Measurements from ENCODE around the gene MTX2. TPM values are rescaled to one million over a fixed set of nuclear protein-coding genes. Genes with fewer than 3 reads are reported as not detected.

Gene MTX2
- total and polyA plus RNA-seq, 2 donors from 2014 or later = 23.6 to 120 TPM

DNA sequence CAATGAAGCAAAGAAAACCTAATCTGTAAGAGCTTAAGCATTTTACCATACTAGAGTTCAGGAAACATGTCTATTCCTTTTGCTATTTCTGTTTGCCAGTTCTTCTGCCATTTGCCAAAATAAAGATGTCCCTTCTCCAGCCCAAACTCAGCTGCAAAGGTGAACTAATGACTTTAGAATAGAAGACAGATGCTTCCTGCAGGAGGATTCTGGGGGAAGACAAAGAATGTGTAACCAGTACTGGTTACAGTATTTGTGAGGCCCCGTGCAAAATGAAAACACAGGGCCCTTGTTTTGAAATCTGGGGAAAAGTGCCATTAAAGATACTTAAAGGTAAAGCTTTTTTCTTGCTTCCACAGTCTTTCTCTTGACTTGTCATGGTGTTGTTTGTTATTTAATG, 34.3 kb upstream of the MTX2 start:
- Histone ChIP-seq H3K9ac (ENCODE audit: low read length in 3 of 3) (no peak overlapping the region), H3K27me3 (ENCODE audit: control insufficient read depth, insufficient read depth, low read length) (no peaks in the 10 kb centered on the region), H3K4me1 (ENCODE audit: control insufficient read depth in 2 of 3, insufficient read depth in 2 of 3, low read depth in 1 of 3, low read length in 3 of 3) (no peaks in the 10 kb centered on the region), H3K27ac (ENCODE audit: low read depth in 2 of 2, low read length in 2 of 2) (no peak overlapping the region), H3K36me3 (ENCODE audit: control insufficient read depth in 2 of 3, insufficient read depth in 3 of 3, low read length in 3 of 3) (no peaks in the 10 kb centered on the region), H3K9me3 (ENCODE audit: control insufficient read depth in 2 of 3, insufficient read depth in 1 of 3, low read length in 3 of 3) (no peaks in the 10 kb centered on the region), H3K4me3 (ENCODE audit: low read length in 3 of 3) (no peak overlapping the region)
- no peak for FAIRE-seq
- intact Hi-C loops (cut with DNase I) = no loop called here
- TF ChIP-seq, protein P1, sequence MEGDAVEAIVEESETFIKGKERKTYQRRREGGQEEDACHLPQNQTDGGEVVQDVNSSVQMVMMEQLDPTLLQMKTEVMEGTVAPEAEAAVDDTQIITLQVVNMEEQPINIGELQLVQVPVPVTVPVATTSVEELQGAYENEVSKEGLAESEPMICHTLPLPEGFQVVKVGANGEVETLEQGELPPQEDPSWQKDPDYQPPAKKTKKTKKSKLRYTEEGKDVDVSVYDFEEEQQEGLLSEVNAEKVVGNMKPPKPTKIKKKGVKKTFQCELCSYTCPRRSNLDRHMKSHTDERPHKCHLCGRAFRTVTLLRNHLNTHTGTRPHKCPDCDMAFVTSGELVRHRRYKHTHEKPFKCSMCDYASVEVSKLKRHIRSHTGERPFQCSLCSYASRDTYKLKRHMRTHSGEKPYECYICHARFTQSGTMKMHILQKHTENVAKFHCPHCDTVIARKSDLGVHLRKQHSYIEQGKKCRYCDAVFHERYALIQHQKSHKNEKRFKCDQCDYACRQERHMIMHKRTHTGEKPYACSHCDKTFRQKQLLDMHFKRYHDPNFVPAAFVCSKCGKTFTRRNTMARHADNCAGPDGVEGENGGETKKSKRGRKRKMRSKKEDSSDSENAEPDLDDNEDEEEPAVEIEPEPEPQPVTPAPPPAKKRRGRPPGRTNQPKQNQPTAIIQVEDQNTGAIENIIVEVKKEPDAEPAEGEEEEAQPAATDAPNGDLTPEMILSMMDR (IDR thresholded peaks at IDR 0.05; ENCODE audit: borderline replicate concordance, extremely low read depth, insufficient read depth) = no peak
- DNase-seq = no peak

DNA sequence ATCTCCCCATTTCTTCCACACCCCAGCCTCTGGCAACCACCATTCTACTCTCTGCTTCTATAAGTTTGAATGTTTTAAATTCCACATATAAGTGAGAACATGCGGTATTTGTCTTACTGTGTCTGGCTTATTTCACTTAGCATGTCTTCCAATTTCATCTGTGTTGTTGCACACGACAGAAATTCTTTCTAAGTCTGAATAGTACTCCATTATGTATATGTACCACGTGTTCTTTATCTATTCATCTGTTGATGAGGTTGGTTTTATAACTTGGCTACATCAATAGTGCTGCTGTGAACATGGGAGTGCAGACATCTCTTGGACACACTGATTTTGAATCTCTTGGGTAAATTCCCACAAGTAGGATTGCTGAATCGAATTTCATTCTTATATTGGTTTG, 31.8 kb upstream of the MTX2 start:
- H3K27ac ChIP-seq (ENCODE audit: low read depth in 2 of 2, low read length in 2 of 2) = no peak overlapping the region
- no peaks in the 10 kb centered on the region for H3K9me3 ChIP-seq (ENCODE audit: control insufficient read depth in 2 of 3, insufficient read depth in 1 of 3, low read length in 3 of 3)
- DNase-seq (no peak), FAIRE-seq (no peak)
- intact Hi-C loops (cut with DNase I) = no loop called here
- H3K4me1 ChIP-seq (ENCODE audit: control insufficient read depth in 2 of 3, insufficient read depth in 2 of 3, low read depth in 1 of 3, low read length in 3 of 3) = no peaks in the 10 kb centered on the region
- TF ChIP-seq, protein P1 (IDR thresholded peaks at IDR 0.05; ENCODE audit: borderline replicate concordance, extremely low read depth, insufficient read depth) = no peak
- no peak overlapping the region for H3K4me3 ChIP-seq (ENCODE audit: low read length in 3 of 3)
- no peak overlapping the region for H3K9ac ChIP-seq (ENCODE audit: low read length in 3 of 3)
- no peaks in the 10 kb centered on the region for H3K36me3 ChIP-seq (ENCODE audit: control insufficient read depth in 2 of 3, insufficient read depth in 3 of 3, low read length in 3 of 3)
- H3K27me3 ChIP-seq (ENCODE audit: control insufficient read depth, insufficient read depth, low read length) = no peaks in the 10 kb centered on the region

DNA sequence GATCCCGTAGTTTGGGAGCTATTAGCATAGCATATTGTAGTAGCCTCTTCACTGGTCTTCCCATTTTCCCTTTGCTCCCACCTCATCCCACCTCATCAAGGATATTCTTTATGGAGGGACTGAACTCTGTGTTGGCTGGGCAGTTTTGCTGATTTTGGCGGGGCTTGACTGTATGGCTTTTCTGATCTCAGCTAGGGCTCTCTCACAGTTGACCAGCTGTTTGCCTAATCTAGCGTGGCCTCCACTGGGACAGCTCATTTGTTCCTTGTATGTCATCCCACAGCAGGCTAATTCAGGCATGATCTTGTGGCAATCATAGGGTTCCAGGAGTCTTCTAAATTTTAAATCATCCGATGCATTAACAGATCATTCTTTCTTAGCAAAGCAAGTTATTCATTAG, 30.2 kb upstream of the MTX2 start:
- intact Hi-C loops (cut with DNase I) = no loop called here
- no peak for FAIRE-seq
- Histone ChIP-seq H3K9me3 (ENCODE audit: control insufficient read depth in 2 of 3, insufficient read depth in 1 of 3, low read length in 3 of 3) (no peaks in the 10 kb centered on the region), H3K4me1 (ENCODE audit: control insufficient read depth in 2 of 3, insufficient read depth in 2 of 3, low read depth in 1 of 3, low read length in 3 of 3) (no peaks in the 10 kb centered on the region), H3K4me3 (ENCODE audit: low read length in 3 of 3) (no peak overlapping the region), H3K27me3 (ENCODE audit: control insufficient read depth, insufficient read depth, low read length) (no peaks in the 10 kb centered on the region), H3K27ac (ENCODE audit: low read depth in 2 of 2, low read length in 2 of 2) (no peak overlapping the region), H3K9ac (ENCODE audit: low read length in 3 of 3) (no peak overlapping the region), H3K36me3 (ENCODE audit: control insufficient read depth in 2 of 3, insufficient read depth in 3 of 3, low read length in 3 of 3) (no peaks in the 10 kb centered on the region)
- no peak for DNase-seq
- TF ChIP-seq, protein P1 (IDR thresholded peaks at IDR 0.05; ENCODE audit: borderline replicate concordance, extremely low read depth, insufficient read depth) = no peak

DNA sequence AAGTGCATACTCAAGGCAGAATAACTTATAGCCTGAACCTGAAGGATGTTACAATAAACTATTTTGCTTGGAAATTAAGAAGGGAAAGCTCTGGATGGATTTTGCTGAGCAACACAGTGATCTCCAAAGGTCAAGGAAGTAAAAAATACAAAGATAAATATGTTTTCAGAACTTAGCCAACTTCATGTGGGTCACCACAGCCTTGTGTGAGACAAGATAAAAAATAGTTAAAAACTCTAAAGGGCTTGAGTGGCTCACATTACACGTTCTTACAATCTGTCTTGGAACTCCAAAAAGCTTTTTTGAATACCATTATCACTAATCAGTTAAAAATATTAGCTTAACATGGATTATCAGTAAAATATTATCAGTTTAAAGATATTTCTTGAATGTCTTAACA, 28.9 kb upstream of the MTX2 start:
- Histone ChIP-seq H3K9ac (ENCODE audit: low read length in 3 of 3) (no peak overlapping the region), H3K4me3 (ENCODE audit: low read length in 3 of 3) (no peak overlapping the region), H3K27ac (ENCODE audit: low read depth in 2 of 2, low read length in 2 of 2) (no peak overlapping the region), H3K4me1 (ENCODE audit: control insufficient read depth in 2 of 3, insufficient read depth in 2 of 3, low read depth in 1 of 3, low read length in 3 of 3) (no peaks in the 10 kb centered on the region), H3K27me3 (ENCODE audit: control insufficient read depth, insufficient read depth, low read length) (no peaks in the 10 kb centered on the region), H3K36me3 (ENCODE audit: control insufficient read depth in 2 of 3, insufficient read depth in 3 of 3, low read length in 3 of 3) (no peaks in the 10 kb centered on the region), H3K9me3 (ENCODE audit: control insufficient read depth in 2 of 3, insufficient read depth in 1 of 3, low read length in 3 of 3) (no peaks in the 10 kb centered on the region)
- no peak for FAIRE-seq
- intact Hi-C loops (cut with DNase I) = no loop called here
- no peak for DNase-seq
- TF ChIP-seq, protein P1 (IDR thresholded peaks at IDR 0.05; ENCODE audit: borderline replicate concordance, extremely low read depth, insufficient read depth) = no peak
